ENCODE data around the gene DESI1. TPM values are rescaled to one million over a fixed set of nuclear protein-coding genes. Genes with fewer than 3 reads are reported as not detected.

Gene DESI1
- total RNA-seq, 4 donors from 2014 or later: 22.3 to 39.4 (median 29.9) TPM

DNA sequence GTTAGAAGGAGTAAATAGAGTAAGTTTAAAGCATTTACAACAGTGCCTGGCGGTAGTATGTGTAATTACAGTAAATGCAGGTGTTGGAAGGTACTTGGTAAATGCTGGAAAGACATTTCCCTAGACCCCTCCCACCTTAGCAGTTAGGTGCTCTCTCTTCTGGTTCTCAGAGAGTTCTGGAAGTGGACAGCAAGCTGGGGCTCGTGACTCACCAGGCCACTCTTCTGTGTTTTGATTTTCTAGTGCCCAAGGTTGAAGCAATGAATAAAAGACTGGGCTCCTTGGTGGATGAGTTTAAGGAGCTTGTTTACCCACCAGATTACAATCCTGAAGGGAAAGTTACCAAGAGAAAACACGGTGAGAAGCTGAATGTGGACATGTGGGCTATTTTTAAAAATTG is 40.2 kb upstream of the DESI1 start:
- Histone ChIP-seq H3K36me3 (peaks cover 0 to 93% (median 0%) of the 10 kb centered on the region in 3 donors), H3K27me3 (no peaks in the 10 kb centered on the region), H3K4me1 (no peaks in the 10 kb centered on the region), H3K4me3 (no peak overlapping the region), H3K27ac (no peak overlapping the region), H3K9me3 (no peaks in the 10 kb centered on the region)
- TF ChIP-seq, protein P1, sequence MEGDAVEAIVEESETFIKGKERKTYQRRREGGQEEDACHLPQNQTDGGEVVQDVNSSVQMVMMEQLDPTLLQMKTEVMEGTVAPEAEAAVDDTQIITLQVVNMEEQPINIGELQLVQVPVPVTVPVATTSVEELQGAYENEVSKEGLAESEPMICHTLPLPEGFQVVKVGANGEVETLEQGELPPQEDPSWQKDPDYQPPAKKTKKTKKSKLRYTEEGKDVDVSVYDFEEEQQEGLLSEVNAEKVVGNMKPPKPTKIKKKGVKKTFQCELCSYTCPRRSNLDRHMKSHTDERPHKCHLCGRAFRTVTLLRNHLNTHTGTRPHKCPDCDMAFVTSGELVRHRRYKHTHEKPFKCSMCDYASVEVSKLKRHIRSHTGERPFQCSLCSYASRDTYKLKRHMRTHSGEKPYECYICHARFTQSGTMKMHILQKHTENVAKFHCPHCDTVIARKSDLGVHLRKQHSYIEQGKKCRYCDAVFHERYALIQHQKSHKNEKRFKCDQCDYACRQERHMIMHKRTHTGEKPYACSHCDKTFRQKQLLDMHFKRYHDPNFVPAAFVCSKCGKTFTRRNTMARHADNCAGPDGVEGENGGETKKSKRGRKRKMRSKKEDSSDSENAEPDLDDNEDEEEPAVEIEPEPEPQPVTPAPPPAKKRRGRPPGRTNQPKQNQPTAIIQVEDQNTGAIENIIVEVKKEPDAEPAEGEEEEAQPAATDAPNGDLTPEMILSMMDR (IDR thresholded peaks at IDR 0.05): no peak
- TF ChIP-seq POLR2A (IDR thresholded peaks at IDR 0.05): no peak
- DNase-seq: no peak

DNA sequence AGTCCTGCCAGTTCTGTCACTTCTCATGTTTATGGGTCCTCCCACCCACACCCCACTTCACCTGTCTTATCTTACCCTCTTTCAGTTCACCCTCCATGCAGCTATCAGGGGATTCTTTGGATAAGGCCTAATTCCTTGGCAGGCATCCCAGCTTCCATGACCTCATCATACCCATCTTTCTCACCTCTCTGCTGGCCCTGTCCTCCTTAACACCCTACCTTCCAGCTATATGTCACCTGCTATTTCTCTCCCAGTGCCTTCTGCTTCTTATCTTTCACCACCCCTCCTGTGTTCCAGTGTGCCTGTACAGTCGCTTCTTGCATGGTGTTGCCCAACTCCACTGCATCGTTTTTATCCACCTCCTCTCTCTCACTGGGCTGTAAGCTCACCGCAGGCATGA is 39.6 kb upstream of the DESI1 start:
- peaks cover 0 to 99% (median 0%) of the 10 kb centered on the region in 3 donors for H3K36me3 ChIP-seq
- DNase-seq: no peak
- no peak overlapping the region for H3K27ac ChIP-seq
- H3K9me3 ChIP-seq: no peaks in the 10 kb centered on the region
- H3K27me3 ChIP-seq: no peaks in the 10 kb centered on the region
- no peak overlapping the region for H3K4me3 ChIP-seq
- TF ChIP-seq, protein P1 (IDR thresholded peaks at IDR 0.05): no peak
- TF ChIP-seq POLR2A (IDR thresholded peaks at IDR 0.05): no peak
- no peaks in the 10 kb centered on the region for H3K4me1 ChIP-seq

DNA sequence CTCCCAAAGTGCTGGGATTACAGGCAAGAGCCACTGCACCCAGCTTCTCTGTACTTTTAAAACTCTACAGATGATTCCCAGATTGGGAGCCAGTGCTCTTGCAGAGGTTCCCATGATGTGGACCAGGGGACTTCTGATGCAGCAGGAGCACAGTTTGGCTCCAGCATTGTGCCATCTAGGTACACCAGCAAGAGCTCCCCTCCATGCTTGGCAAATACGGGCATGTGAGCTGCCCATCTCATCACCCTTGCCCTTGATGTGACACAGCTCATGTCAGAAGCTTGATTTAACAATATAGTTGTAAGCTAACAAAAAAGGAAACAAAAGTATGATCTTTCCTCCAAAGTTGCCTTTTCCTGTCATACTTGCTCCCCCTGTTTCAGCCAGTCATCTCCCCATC is 39.1 kb upstream of the DESI1 start:
- DNase-seq: no peak
- Histone ChIP-seq H3K4me3 (no peak overlapping the region), H3K4me1 (no peaks in the 10 kb centered on the region), H3K27me3 (no peaks in the 10 kb centered on the region), H3K27ac (no peak overlapping the region), H3K36me3 (peaks cover 0 to 99% (median 0%) of the 10 kb centered on the region in 3 donors), H3K9me3 (no peaks in the 10 kb centered on the region)
- TF ChIP-seq POLR2A (IDR thresholded peaks at IDR 0.05): no peak
- TF ChIP-seq, protein P1 (IDR thresholded peaks at IDR 0.05): no peak

DNA sequence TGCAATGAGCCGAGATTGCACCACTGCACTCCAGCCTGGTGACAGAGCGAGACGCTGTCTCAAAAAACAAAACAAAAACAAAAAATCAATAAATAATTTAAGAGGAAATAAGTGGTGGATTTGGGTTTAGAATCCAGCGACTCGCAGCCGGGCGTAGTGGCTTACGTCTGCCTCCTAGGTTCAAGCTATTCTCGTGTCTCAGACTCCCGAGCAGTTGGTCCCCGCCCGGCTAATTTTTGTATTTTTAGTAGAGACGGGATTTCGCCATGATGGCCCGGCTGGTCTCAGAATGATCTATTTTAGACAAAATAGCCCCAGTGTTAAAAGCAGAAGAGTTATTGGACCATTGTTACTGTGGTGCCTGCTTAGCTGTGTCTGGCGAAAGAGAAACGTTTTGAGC is 38.0 kb upstream of the DESI1 start:
- Histone ChIP-seq H3K27me3 (no peaks in the 10 kb centered on the region), H3K4me3 (no peak overlapping the region), H3K4me1 (no peaks in the 10 kb centered on the region), H3K36me3 (peaks cover 0 to 99% (median 3%) of the 10 kb centered on the region in 3 donors), H3K27ac (no peak overlapping the region), H3K9me3 (no peaks in the 10 kb centered on the region)
- DNase-seq: no peak
- TF ChIP-seq POLR2A (IDR thresholded peaks at IDR 0.05): no peak
- TF ChIP-seq, protein P1 (IDR thresholded peaks at IDR 0.05): no peak

DNA sequence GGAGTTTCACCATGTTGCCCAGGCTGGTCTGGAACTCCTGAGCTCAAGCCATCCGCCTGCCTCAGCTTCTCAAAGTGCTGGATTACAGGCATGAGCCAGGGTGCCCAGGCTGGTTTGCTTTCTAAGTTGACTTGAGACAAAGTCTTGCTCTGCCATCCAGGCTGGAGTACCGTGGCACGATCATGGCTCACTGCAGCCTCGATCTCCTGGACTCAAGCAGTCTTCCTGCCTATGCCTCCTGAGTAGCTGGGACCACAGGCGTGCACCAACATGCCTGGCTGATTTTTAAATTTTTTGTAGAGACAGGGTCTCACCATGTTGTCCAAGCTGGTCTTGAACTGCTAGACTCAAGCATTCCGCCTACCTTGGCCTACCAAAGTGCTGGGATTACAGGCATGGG is 36.9 kb upstream of the DESI1 start:
- DNase-seq: no peak
- Histone ChIP-seq H3K27ac (no peak overlapping the region), H3K27me3 (no peaks in the 10 kb centered on the region), H3K9me3 (no peaks in the 10 kb centered on the region), H3K36me3 (peaks cover 0 to 100% (median 3%) of the 10 kb centered on the region in 3 donors), H3K4me1 (no peaks in the 10 kb centered on the region), H3K4me3 (no peak overlapping the region)
- TF ChIP-seq POLR2A (IDR thresholded peaks at IDR 0.05): no peak
- TF ChIP-seq, protein P1 (IDR thresholded peaks at IDR 0.05): no peak

DNA sequence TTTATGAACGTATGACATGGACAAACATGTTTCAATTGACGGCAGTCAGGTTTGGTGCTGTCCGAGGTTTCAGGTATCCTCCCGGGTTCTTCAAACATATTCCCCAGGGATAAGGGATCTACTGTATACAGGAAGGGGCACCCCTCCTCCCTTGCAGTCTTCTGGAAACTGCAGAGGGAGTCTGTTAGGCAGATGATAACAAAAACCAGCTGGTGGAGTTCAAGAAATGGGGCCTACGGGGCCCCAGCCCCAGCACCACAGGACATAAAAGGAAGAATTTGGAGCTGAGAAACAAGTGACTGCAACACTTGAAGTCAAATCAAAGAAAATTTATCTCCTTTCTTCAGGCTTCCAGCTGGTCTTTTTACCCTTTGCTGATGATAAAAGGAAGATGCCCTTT is 35.7 kb upstream of the DESI1 start:
- Histone ChIP-seq H3K9me3 (no peaks in the 10 kb centered on the region), H3K27ac (no peak overlapping the region), H3K4me1 (no peaks in the 10 kb centered on the region), H3K27me3 (no peaks in the 10 kb centered on the region), H3K36me3 (peaks cover 0 to 100% (median 3%) of the 10 kb centered on the region in 3 donors), H3K4me3 (no peak overlapping the region)
- TF ChIP-seq, protein P1 (IDR thresholded peaks at IDR 0.05): no peak
- TF ChIP-seq POLR2A (IDR thresholded peaks at IDR 0.05): no peak
- no peak for DNase-seq
